ENCODE measurements around the gene CPLX4.
"Not testable (repeated sequence)": the region's sequence is repeated elsewhere in the genome, so short reads cannot be mapped to it uniquely, and the experiment has no call there.

DNA sequence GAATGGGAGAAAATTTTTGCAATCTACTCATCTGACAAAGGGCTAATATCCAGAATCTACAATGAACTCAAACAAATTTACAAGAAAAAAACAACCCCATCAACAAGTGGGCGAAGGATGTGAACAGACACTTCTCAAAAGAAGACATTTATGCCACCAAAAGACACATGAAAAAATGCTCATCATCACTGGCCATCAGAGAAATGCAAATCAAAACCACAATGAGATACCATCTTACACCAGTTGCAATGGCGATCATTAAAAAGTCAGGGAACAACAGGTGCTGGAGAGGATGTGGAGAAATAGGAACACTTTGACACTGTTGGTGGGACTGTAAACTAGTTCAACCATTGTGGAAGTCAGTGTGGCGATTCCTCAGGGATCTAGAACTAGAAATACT lies 56.6 kb downstream of the CPLX4 start:
- TF ChIP-seq, protein P1, sequence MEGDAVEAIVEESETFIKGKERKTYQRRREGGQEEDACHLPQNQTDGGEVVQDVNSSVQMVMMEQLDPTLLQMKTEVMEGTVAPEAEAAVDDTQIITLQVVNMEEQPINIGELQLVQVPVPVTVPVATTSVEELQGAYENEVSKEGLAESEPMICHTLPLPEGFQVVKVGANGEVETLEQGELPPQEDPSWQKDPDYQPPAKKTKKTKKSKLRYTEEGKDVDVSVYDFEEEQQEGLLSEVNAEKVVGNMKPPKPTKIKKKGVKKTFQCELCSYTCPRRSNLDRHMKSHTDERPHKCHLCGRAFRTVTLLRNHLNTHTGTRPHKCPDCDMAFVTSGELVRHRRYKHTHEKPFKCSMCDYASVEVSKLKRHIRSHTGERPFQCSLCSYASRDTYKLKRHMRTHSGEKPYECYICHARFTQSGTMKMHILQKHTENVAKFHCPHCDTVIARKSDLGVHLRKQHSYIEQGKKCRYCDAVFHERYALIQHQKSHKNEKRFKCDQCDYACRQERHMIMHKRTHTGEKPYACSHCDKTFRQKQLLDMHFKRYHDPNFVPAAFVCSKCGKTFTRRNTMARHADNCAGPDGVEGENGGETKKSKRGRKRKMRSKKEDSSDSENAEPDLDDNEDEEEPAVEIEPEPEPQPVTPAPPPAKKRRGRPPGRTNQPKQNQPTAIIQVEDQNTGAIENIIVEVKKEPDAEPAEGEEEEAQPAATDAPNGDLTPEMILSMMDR (IDR thresholded peaks at IDR 0.05): not testable (repeated sequence)
- not testable (repeated sequence) for TF ChIP-seq ZFX (IDR thresholded peaks at IDR 0.05; ENCODE audit: borderline replicate concordance)
